Retina (tissue), 1 donor: ENCODE measurements around the gene CMIP.

ENCODE experiments used
- DNase-seq: peaks from one replicate; pipeline ENCODE4 v3.0.0-alpha.2; 2016

The CMIP gene

GRCh38 chr16:81694494-81695280 lies 250.1 kb downstream of the CMIP start:
- peak; percentile 63 for DNase-seq

GRCh38 chr16:81695321-81696165 lies 250.9 kb downstream of the CMIP start:
- DNase-seq = no peak

- no peak for DNase-seq
Measured at GRCh38 chr16:81696166-81696960, 251.8 kb downstream of the CMIP start.

GRCh38 chr16:81696961-81697615 lies 252.5 kb downstream of the CMIP start:
- no peak for DNase-seq

GRCh38 chr16:81697616-81698309 lies 253.2 kb downstream of the CMIP start:
- DNase-seq = peak; percentile 83

- no peak for DNase-seq
Measured at GRCh38 chr16:81698310-81698641, 253.7 kb downstream of the CMIP start.

GRCh38 chr16:81699596-81699995 lies 255.0 kb downstream of the CMIP start:
- no peak for DNase-seq

- no peak for DNase-seq
Measured at GRCh38 chr16:81700071-81700779, 255.6 kb downstream of the CMIP start.

- no peak for DNase-seq
Measured at GRCh38 chr16:81700780-81701165, 256.2 kb downstream of the CMIP start.

- no peak for DNase-seq
Measured at GRCh38 chr16:81701296-81701970, 256.8 kb downstream of the CMIP start.

- DNase-seq = no peak
Measured at GRCh38 chr16:81702506-81702905, 257.9 kb downstream of the CMIP start.

GRCh38 chr16:81703177-81704155 lies 258.9 kb downstream of the CMIP start:
- no peak for DNase-seq

- DNase-seq = no peak
Measured at GRCh38 chr16:81705261-81705660, 260.7 kb downstream of the CMIP start.

GRCh38 chr16:81706327-81707295 lies 262.0 kb downstream of the CMIP start:
- no peak for DNase-seq

GRCh38 chr16:81707411-81708265 lies 263.0 kb downstream of the CMIP start:
- no peak for DNase-seq

GRCh38 chr16:81708266-81709015 lies 263.8 kb downstream of the CMIP start:
- no peak for DNase-seq
